ENCODE measurements around the gene MCUB. TPM values are rescaled to one million over a fixed set of nuclear protein-coding genes. Genes with fewer than 3 reads are reported as not detected.
"Not testable (repeated sequence)": the region's sequence is repeated elsewhere in the genome, so short reads cannot be mapped to it uniquely, and the experiment has no call there.

The MCUB gene
- total RNA-seq, 1 experiment from 2014 or later, result 12.5 TPM

DNA sequence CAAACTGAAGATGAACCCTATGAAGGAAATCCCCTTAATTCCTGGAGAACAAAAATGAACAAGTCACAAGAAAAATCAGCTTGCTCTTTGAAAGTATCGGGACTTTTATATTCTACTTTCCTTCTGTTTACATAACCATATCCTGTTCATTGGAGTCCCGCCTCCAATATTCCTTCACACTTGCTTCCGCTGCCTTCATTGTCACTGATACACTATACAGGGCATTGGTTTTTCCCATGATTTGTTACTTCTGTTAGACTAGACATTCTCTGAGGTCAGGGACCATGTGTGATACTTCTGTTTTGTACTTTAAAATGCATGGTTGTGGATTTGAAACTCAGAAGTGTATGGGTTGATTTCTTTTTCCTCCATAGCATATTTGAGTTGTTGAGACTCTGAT is 18.8 kb downstream of the MCUB start:
- DNase-seq (ENCODE audit: low read depth), result no peak

DNA sequence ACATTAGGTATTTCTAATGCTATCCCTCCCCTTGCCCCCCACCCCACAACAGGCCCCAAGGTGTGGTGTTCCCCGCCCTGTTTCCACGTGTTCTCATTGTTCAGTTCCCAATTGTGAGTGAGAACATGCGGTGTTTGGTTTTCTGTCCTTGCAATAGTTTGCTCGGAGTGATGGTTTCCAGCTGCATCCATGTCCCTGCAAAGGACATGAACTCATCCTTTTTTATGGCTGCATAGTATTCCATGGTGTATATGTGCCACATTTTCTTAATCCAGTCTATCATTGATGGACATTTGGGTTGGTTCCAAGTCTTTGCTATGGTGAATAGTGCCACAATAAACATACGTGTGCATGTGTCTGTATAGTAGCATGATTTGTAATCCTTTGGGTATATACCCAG is 20.0 kb downstream of the MCUB start:
- not testable (repeated sequence) for DNase-seq (ENCODE audit: low read depth)

DNA sequence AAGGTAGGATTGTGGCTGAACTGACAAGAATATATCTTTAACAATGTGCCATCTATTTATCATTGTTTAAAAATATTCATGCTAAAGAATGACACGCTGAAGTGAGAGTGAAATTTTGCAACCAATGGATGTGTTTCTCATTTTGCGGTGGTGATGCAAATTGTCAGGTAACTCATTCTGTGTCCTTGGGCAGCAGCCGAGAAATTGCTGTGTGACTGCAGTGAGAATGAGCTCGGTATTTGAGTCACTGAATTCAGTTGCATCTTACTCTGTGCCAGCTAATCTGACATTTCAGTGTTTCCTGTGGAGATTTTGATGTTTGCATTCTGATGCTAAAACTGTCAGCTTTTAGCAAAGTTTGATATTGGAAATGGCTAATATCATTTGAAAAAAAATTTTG is 28.1 kb downstream of the MCUB start:
- DNase-seq (ENCODE audit: low read depth), result no peak

DNA sequence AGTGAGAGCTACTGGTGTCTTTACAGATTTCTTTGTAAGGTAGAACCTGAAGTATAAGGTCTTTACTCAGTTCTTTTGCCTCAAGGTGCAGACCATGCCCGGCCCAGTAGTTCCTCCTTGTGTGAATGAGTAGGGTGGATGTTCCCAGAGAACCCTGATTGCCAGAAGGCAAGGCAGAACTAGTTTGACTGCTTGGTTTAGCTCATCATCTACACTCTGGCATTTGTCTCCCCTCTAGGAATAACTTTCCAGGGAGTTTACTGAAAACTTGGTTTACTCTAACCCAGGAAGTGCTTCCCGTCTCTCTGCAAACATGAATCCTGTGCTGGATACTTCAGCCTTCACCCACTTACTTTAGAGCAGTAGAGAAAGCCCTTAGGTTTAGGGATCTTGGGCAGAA is 29.1 kb downstream of the MCUB start:
- no peak for DNase-seq (ENCODE audit: low read depth)

DNA sequence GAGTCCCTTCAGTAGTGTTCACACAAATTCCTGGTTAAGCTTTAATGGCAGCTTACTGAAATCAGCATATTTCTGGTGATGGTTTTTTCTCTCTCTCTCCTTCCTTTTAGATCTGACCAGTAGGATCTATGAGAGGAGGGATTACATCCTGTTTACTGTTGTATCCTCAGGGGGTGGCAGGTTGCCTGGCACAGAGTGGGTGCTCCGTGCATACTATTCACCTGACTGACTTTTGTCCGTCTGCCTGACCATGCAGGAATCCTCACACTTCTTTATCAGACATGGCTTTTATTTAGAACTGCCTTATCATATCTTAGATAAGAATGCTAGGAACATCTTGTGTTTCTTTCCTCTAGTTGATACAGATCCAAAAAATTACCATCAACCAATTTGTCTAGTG is 29.6 kb downstream of the MCUB start:
- DNase-seq (ENCODE audit: low read depth), result no peak

DNA sequence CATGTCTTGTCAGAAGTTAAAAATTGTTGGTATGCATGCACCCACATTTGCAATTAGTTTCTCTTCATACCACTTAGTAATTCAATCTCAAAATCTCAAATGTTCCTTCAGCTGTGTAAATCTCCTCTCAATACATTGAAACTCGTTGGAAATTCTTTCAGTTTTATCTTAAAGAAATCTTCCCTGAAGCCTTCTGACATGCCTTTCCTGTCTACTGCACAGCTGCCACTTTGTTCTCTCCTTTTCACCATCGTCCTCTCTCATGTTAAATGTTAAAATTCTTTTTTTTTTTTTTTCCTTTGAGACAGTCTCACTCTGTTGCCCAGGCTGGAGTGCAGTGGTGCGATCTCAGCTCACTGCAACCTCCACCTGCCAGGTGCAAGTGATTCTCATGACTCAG is 30.9 kb downstream of the MCUB start:
- no peak for DNase-seq (ENCODE audit: low read depth)

DNA sequence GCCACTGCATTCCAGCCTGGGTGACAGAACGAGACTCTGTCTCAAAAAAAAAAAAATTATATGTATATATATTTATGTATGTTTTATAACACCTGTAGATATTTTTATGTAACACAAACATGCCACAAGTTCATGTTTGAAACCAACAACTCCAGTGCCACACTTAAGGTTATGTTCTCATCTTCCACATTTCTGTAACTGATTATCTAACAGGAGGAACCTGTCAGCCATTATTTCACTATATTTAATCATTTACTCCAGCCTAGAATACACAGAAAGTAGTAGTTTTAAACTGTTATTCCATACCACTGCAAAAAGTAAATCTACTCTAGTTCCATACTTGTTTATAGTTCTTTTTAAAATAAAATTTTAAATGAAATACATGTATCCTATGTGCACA is 32.3 kb downstream of the MCUB start:
- no peak for DNase-seq (ENCODE audit: low read depth)

DNA sequence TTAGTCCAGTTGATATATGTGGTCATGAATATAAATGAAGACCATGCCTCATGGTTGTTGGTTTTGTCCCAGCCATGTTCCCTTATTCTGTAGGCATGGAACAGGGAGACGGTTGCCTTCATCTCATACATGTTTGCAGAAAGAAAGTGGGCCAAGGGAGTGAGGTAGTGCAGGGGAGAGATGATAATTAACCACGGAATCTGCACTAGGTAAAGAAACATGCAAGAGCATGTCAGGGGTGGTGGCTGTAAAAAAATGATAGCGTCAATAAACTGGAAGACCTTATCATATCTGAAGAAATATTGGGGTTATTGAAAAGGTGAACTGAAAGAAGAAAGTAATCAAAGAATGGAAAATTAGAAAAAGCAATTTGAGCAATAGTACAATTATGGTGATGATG is 35.1 kb downstream of the MCUB start:
- not testable (repeated sequence) for DNase-seq (ENCODE audit: low read depth)

DNA sequence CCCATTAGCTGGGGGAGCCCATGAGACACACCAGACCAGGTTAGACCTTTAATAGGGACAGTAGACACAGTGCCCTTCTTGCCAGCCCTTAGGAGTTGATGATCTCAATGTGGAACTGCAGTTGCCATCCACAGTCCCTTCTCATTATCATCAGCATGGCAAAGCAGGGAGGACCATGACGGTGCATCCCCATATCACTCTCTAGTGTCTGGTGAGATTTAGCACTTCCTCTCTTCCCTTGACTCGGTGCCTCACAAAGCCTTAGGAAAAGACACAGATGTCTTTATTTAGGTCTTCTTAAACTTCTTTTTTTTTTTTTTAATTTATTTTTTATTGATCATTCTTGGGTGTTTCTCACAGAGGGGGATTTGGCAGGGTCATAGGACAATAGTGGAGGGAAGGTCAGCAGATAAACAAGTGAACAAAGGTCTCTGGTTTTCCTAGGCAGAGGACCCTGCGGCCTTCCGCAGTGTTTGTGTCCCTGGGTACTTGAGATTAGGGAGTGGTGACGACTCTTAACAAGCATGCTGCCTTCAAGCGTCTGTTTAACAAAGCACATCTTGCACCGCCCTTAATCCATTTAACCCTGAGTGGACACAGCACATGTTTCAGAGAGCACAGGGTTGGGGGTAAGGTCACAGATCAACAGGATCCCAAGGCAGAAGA is 36.5 kb downstream of the MCUB start:
- DNase-seq (ENCODE audit: low read depth), result not testable (repeated sequence)

DNA sequence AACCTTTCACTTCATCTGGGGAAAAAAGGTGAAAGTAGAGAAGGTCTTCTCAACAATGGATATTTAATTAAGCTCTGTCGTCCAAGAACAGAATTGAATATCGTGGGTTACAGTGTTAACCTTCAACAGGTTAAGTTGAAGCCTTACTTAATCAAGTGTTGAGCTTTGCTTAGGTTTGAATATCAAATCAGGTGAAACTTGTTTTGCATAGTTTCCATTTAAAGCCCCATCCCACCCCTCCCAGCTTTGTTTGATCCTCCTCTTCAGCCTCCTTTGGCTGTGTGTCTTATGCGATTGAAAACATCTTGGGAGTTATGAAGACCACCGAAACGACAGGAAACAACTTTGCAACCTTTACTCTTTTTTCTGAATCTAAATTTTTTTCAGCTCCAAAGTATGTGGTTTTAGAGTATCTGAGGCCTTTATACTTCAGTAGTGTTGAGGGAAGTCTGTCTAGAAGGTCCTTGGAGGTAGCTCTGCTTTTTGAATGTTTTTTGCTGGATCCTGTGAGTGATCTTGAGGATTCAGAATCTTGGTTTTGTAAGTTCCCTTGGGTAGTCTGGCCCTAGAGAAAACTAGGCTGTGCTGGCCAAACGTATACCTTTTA is 39.1 kb downstream of the MCUB start:
- DNase-seq (ENCODE audit: low read depth), result no peak

DNA sequence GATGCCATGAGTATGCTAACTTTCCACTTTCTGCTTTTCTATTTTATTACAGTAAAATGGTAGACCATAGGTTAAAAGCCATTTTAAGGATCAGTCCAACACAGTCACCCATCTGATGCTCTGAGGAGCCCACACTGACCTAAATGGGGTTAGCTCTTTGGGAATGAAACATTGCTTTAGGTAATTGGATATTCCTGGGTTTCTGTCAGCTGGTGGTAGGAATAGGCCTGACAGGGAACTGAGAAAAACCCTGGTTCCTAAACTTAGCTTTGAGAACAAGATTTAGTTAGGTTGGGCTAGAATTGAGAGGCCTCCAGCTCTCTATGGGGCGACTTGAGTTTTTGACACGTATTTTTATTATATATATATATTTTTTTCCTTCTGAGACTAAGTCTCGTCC is 40.4 kb downstream of the MCUB start:
- no peak for DNase-seq (ENCODE audit: low read depth)

DNA sequence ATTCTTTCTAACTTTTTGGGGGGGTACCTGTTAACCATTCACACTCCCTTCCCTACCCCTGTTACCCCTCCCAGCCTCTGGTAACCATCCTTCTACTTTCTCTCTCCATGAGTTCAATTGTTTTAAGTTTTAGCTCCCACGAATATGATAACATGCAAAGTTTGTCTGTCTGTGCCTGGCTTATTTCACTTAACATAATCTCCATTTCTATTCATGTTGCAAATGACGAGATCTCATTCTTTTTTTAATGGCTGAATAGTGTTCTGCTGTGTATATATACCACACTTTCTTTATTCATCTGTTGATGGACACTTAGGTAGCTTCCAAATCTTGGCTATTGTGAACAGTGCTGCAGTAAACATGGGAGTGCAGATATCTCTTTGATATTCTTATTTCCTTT is 41.3 kb downstream of the MCUB start:
- DNase-seq (ENCODE audit: low read depth), result no peak

DNA sequence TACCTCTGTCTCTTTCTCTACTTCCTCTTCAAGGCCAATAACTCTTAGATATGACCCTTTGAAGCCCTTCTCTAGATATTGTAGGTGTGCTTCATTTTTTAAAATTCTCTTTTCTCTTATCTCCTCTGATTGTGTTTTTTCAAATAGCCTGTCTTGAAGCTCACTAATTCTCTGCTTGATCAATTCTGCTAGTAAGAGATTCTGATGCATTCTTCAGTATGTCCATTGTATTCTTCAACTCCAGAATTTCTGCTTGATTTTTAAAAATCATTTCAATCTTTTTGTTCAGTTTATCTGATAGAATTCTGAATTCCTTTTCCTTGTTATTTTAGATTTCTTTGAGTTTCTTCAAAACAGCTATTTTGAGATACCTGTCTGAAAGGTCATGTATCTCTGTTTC is 47.9 kb downstream of the MCUB start:
- DNase-seq (ENCODE audit: low read depth), result no peak

DNA sequence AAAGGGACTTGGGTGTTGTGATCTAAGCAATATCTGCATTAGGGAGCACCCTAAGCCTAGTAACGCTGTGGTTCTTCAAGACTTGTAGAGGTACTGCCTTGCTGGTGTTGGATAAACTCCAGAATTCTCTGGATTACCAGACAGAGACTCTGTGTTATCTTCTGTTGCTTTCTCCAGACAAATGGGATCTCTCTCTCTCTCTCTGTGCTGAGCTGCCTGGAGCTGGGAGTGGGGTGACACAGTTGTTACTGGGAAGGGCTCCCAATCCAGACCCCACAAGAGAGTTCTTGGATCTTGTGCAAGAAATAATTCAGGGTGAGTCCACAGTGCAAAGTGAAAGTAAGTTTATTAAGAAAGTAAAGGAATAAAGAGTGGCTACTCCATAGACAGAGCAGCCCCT is 48.8 kb downstream of the MCUB start:
- DNase-seq (ENCODE audit: low read depth), result no peak

DNA sequence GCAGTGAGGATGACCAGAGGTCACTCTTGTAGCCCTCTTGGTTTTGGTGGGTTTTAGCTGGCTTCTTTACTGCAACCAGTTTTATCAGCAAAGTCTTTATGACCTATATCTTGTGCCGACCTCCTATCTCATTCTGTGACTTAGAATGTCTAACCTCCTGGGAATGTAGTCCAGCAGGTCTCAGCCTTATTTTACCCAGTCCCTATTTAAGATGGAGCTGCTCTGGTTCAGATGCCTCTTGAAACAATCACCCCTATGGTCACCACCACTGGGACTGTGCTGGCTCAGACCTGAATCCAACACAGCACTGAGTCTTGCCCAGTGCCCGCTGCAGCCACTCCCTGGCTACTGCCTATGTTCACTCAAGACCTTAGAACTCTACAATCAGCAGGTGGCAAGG is 49.4 kb downstream of the MCUB start:
- DNase-seq (ENCODE audit: low read depth), result no peak

DNA sequence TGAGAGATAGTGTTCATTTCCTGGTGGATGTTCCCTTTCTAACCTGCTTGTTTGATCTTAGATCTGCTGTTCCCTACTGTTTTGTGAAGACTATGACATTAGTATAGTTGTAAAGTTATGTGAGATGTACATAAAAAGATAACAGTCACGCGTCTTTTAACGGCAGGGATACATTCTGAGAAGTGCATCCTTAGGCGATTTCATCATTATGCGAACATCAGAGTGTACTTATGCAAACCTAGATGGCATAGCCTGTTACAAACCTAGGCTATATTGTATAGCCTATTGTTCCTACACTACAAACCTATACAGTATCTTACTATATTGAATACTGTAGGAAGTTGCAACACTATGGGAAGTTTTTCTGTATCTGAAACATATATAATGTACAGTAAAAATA is 50.4 kb downstream of the MCUB start:
- no peak for DNase-seq (ENCODE audit: low read depth)

DNA sequence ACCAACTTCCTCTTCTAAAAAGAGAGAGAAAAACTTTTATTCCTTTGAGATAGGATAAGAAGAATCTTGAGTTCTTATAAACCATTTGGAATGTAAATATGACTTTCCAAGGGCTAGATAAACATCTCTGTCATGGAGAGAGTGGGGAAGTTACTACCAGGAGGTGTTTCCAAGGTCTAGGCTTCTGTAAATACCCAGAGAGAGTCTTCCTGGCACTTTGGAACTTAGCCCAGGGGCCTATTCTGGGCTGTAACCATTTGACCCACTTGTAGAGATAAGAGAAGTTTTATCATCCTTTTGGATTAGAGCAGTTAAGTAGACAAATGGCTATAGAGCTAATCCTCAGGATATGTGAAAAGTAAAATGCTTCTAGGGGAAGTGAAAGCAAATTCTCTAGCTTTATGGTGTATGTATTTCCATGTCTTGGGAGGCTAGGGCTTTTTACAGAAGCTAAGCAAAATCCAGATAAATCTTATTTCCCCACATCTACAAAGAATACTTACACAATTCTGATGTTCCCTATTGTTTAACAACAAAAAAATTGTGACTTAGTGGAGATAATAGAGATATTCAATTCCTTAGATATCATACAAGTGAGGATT is 51.1 kb downstream of the MCUB start:
- DNase-seq (ENCODE audit: low read depth), result no peak

DNA sequence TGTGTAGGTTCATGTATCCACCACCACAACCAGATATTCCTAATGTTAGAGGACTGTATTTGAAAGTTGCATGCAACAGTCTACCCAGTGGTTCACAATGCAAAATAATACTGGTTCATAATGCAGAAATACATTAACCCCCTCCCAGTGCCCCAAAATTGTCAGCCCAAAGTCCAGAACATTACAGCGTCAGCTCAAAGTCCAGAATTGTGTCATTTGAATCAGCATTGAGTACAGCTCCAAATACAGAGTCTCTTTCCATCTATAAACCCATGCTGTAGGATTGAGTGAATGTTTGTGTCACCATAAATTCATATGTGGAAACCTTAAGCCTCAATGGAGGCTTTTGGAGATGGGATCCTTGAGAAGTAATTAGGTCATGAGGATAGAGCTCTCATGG is 54.0 kb downstream of the MCUB start:
- no peak for DNase-seq (ENCODE audit: low read depth)

DNA sequence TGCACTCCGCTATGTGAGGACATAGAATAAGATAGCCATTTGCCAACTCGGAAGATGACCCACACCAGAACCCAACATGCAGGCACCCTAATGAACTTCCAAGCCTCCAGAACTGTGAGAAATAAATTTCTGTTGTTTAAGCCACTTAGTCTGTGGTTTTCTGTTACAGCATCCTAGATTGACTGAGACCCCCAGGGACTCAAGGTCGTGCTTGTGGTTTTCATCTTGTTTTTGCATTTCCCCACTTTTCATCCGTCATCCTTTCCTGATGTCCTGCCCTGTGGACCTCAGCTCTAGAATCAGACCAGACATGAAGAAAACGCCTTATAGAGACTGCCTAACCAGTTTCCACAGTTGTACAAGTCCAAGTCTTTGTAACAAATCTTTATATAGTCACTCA is 54.4 kb downstream of the MCUB start:
- no peak for DNase-seq (ENCODE audit: low read depth)

DNA sequence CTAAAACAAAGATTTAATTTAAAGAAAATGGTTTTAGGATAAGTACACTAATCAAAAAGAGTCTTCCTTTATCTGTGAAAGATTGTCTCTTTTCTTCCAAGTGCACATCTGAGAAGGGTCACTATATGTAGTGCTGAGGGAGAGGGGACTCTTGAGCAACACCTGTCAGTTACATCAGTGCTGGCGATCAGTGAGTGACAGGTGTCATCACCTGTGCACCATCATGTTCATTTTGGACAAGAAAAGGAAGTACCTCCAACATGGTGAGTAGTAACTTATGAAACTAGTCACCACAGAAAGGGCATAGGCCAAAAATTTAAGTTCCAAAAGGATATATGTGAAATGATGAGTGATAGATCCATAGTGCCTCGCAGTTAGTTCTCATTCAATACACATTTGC is 55.7 kb downstream of the MCUB start:
- no peak for DNase-seq (ENCODE audit: low read depth)

DNA sequence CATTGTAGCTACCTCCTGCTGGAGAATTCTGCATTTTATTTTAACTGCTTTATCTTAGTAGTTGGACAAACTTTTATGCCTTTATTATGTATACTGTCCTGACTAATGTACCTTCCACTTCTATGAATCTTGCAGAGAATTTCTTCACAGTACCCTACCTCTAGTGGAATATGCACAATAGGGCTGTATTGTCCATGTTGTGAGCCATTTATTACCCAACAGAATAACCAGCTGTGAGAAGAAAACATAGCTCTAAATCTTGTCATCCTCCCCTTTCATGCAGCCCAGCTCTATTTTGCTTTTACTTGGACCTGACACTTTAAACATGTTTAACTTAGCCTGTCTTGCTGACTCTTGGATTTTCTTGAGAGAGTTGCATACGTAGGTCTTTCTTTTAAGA is 56.2 kb downstream of the MCUB start:
- DNase-seq (ENCODE audit: low read depth), result no peak

DNA sequence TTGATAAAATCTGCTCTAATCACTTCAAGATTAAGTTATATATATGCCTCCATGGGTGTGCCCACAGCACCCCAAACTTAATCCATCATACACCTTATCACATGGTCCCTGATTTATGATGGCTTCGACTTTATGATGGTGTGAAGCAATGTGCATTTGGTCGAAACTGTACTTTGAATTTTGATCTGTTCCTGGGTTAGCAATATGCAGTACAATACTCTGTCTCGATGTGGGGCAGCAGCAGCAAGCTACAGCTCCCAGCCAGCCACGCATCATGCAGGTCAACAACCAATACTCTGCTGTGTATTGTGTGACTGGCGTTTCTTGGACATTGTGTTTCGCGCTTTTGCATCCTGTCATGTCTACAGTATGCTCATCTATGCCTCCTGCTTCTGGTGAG is 62.6 kb downstream of the MCUB start:
- DNase-seq (ENCODE audit: low read depth), result no peak

DNA sequence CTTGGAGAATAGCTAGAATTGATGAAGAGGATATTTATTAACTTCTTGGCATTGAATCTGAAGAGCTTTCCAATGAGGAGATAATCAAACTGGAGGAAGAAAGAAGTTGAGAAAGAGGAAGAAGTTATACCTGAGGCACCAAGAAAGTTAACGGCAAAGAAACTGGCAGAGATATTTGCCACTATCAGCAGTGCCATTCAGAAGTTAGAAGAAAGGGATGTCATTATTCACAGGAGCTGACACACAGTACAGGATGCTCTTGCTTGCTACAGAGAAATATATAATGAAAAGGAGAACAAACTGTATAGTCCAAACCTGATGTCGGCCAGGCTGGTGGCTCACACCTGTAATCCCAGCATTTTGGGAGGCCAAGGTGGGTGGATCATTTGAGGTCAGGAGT is 64.5 kb downstream of the MCUB start:
- DNase-seq (ENCODE audit: low read depth), result no peak

DNA sequence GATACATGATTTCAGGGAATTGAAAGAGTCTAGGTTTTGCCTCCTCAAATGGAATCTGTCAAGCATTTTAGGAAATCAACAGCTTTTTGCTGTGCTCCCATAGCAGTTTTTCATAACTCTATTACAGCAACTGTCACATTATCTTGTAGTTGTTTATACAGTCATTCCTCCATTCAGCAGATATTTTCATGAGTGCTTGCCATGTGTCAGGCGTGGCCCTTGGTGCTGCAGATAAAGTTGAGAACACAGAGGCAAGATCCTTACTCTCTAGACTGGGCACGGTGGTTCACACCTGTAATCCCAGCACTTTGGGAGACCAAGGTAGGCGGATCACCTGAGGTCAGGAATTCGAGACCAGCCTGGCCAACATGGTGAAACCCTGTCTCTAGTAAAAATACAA is 67.3 kb downstream of the MCUB start:
- DNase-seq (ENCODE audit: low read depth), result no peak
